Hepatocyte (in vitro differentiated cells): ENCODE measurements around the gene NCOA3. TPM values are rescaled to one million over a fixed set of nuclear protein-coding genes. Genes with fewer than 3 reads are reported as not detected.

Experiments used
- DNase-seq: peaks from one replicate; pipeline ENCODE4 v3.0.0-alpha.2; 2016; ENCODE audit warnings: low spot score
- H2AFZ ChIP-seq: fragments of 200-600 bp; sonication (generic); 2 replicates; pipeline ENCODE4 v1.6.0; 2016; ENCODE audit warnings: antibody characterized with exemption, mild to moderate bottlenecking
- H3K27ac ChIP-seq: fragments of 200-600 bp; sonication (generic); 2 replicates; pipeline ENCODE4 v1.5.1; 2016; ENCODE audit warnings: mild to moderate bottlenecking
- H3K27me3 ChIP-seq: fragments of 200-600 bp; sonication (generic); 2 replicates; pipeline ENCODE4 v1.6.1; 2016
- H3K36me3 ChIP-seq: fragments of 200-600 bp; sonication (generic); replicated peaks from 2 replicates; pipeline ENCODE4 v1.5.1; 2016; ENCODE audit warnings: low read depth; ENCODE audit not compliant: insufficient read depth
- H3K4me1 ChIP-seq: fragments of 200-600 bp; sonication (generic); 2 replicates; pipeline ENCODE4 v1.5.1; 2016; ENCODE audit warnings: mild to moderate bottlenecking, moderate library complexity; ENCODE audit not compliant: insufficient read depth
- H3K4me2 ChIP-seq: fragments of 200-600 bp; sonication (generic); 2 replicates; pipeline ENCODE4 v1.6.0; 2016
- H3K4me3 ChIP-seq: fragments of 200-600 bp; sonication (generic); 2 replicates; pipeline ENCODE4 v1.5.1; 2016; ENCODE audit warnings: mild to moderate bottlenecking
- H3K79me2 ChIP-seq: fragments of 200-600 bp; sonication (generic); 2 replicates; pipeline ENCODE4 v1.6.0; 2017; ENCODE audit warnings: mild to moderate bottlenecking
- H3K9me2 ChIP-seq: fragments of 200-600 bp; sonication (generic); replicated peaks from 2 replicates; pipeline ENCODE4 v1.6.0; 2017; ENCODE audit warnings: mild to moderate bottlenecking; ENCODE audit not compliant: insufficient read depth
- H3K9me3 ChIP-seq: fragments of 200-600 bp; sonication (generic); 2 replicates; pipeline ENCODE4 v1.5.1; 2016; ENCODE audit warnings: low read depth, mild to moderate bottlenecking
- H4K20me1 ChIP-seq: fragments of 200-600 bp; sonication (generic); 2 replicates; pipeline ENCODE4 v1.6.0; 2016; ENCODE audit warnings: mild to moderate bottlenecking; ENCODE audit not compliant: insufficient read depth, poor library complexity, severe bottlenecking
- CTCF ChIP-seq: fragments of 200-600 bp; sonication (generic); IDR thresholded peaks from 2 replicates; pipeline ENCODE4 v1.5.1; 2016; ENCODE audit warnings: antibody characterized with exemption, mild to moderate bottlenecking; ENCODE audit not compliant: poor library complexity
- EZH2 ChIP-seq: fragments of 200-600 bp; sonication (generic); IDR thresholded peaks from 2 replicates; pipeline ENCODE4 v1.6.1; 2016; ENCODE audit warnings: antibody characterized with exemption, mild to moderate bottlenecking, borderline replicate concordance
- EZH2phosphoT487 ChIP-seq: fragments of 200-600 bp; sonication (generic); IDR thresholded peaks from one replicate; pipeline ENCODE4 v1.6.1; 2018; ENCODE audit warnings: antibody characterized with exemption, mild to moderate bottlenecking, low read depth, moderate library complexity; ENCODE audit not compliant: unreplicated experiment, severe bottlenecking
- WGBS: methylation state at CpG from one replicate; pipeline ENCODE4 v1.1.6; 2016; ENCODE audit warnings: low lambda C conversion rate; ENCODE audit errors: missing lambda C conversion rate; 5-methylcytosine and 5-hydroxymethylcytosine counted together
- polyA plus RNA-seq: library from polyadenylated mRNA; unstranded; fragments of >200 nt; fragmentation: Nextera tagmentation; extraction: Ambion mirVana; gene quantifications from 2 replicates; pipeline ENCODE4 v1.2.1, GENCODE V29; 2016
- total RNA-seq: library from RNA; depleted of rRNA; stranded (reverse); fragments of >200 nt; gene quantifications from 2 replicates; pipeline ENCODE4 v1.2.3, GENCODE V29; 2014

The NCOA3 gene
- total and polyA plus RNA-seq, 2 experiments from 2014 or later, result 12.7 to 28.6 TPM

GRCh38 chr20:47627540-47627939, 125.9 kb downstream of the NCOA3 start:
- no peak for TF ChIP-seq CTCF
- no peak for TF ChIP-seq EZH2phosphoT487
- TF ChIP-seq EZH2, result no peak
- no peak for DNase-seq
- Histone ChIP-seq H3K4me2 (no peak overlapping the region), H3K4me1 (no peaks in the 10 kb centered on the region), H2AFZ (no peak overlapping the region), H3K9me2 (no peaks in the 10 kb centered on the region), H3K9me3 (no peaks in the 10 kb centered on the region), H3K27ac (no peak overlapping the region), H3K4me3 (no peak overlapping the region), H3K79me2 (no peaks in the 10 kb centered on the region), H4K20me1 (no peaks in the 10 kb centered on the region), H3K36me3 (no peaks in the 10 kb centered on the region), H3K27me3 (no peaks in the 10 kb centered on the region)
- WGBS, result 86% methylated on average over 4 of the region's 4 CpGs

GRCh38 chr20:47629907-47630306, 128.2 kb downstream of the NCOA3 start:
- Histone ChIP-seq H3K27ac (no peak overlapping the region), H3K4me3 (no peak overlapping the region), H2AFZ (no peak overlapping the region), H3K36me3 (no peaks in the 10 kb centered on the region), H3K9me3 (no peaks in the 10 kb centered on the region), H3K79me2 (no peaks in the 10 kb centered on the region), H3K4me1 (no peaks in the 10 kb centered on the region), H3K4me2 (no peak overlapping the region), H3K27me3 (no peaks in the 10 kb centered on the region), H3K9me2 (no peaks in the 10 kb centered on the region), H4K20me1 (no peaks in the 10 kb centered on the region)
- WGBS, result 65% methylated on average over 2 of the region's 2 CpGs
- no peak for DNase-seq
- TF ChIP-seq EZH2phosphoT487, result no peak
- no peak for TF ChIP-seq CTCF
- TF ChIP-seq EZH2, result no peak

GRCh38 chr20:47631078-47631477, 129.4 kb downstream of the NCOA3 start:
- Histone ChIP-seq H4K20me1 (no peaks in the 10 kb centered on the region), H3K4me1 (no peaks in the 10 kb centered on the region), H2AFZ (no peak overlapping the region), H3K9me3 (no peaks in the 10 kb centered on the region), H3K4me2 (no peak overlapping the region), H3K79me2 (no peaks in the 10 kb centered on the region), H3K27me3 (no peaks in the 10 kb centered on the region), H3K27ac (no peak overlapping the region), H3K9me2 (no peaks in the 10 kb centered on the region), H3K4me3 (no peak overlapping the region), H3K36me3 (no peaks in the 10 kb centered on the region)
- TF ChIP-seq EZH2 (no peak), EZH2phosphoT487 (no peak), CTCF (no peak)
- no peak for DNase-seq

GRCh38 chr20:47635256-47635655, 133.6 kb downstream of the NCOA3 start:
- Histone ChIP-seq H3K36me3 (no peaks in the 10 kb centered on the region), H3K4me1 (no peaks in the 10 kb centered on the region), H3K27ac (no peak overlapping the region), H2AFZ (no peak overlapping the region), H3K4me2 (no peak overlapping the region), H4K20me1 (no peaks in the 10 kb centered on the region), H3K9me3 (no peaks in the 10 kb centered on the region), H3K27me3 (no peaks in the 10 kb centered on the region), H3K79me2 (no peaks in the 10 kb centered on the region), H3K4me3 (no peak overlapping the region), H3K9me2 (no peaks in the 10 kb centered on the region)
- TF ChIP-seq EZH2phosphoT487, result no peak
- no peak for TF ChIP-seq CTCF
- TF ChIP-seq EZH2, result no peak
- 98% methylated on average over 4 of the region's 4 CpGs for WGBS
- DNase-seq, result no peak
